Heart left ventricle (tissue), 16 donors: ENCODE measurements around the gene CACNA2D1. TPM values are rescaled to one million over a fixed set of nuclear protein-coding genes. Genes with fewer than 3 reads are reported as not detected.

Source experiments
- ATAC-seq, 4 donors: fragments of 200-7000 bp; cut with Tn5 transposase; one replicate each; pipeline ENCODE4 v1.9.1; 2020 to 2022; ENCODE audit warnings: moderate library complexity in 4 of 4, mild to moderate bottlenecking in 3 of 4, moderate number of reproducible peaks in 1 of 4
- DNase-seq, 5 donors: peaks; one replicate each; pipeline ENCODE4 v3.0.0-alpha.2; 2020
- H3K27ac ChIP-seq, 12 donors: fragments of 200-600 bp; sonication (generic) in 4 of 12; one replicate each; pipeline versions ENCODE4 v1.5.0 to v1.8.0; 2016 to 2022; ENCODE audit warnings: mild to moderate bottlenecking in 2 of 12
- H3K27me3 ChIP-seq, 9 donors: fragments of 200-600 bp; sonication (generic) in 2 of 9; one replicate each; pipeline versions ENCODE4 v1.5.1 to v1.8.0; 2016 to 2022; ENCODE audit warnings: mild to moderate bottlenecking in 3 of 9
- H3K36me3 ChIP-seq, 9 donors: fragments of 200-600 bp; sonication (generic) in 2 of 9; one replicate each; pipeline versions ENCODE4 v1.5.0 to v1.8.0; 2018 to 2022; ENCODE audit warnings: mild to moderate bottlenecking in 2 of 9
- H3K4me1 ChIP-seq, 12 donors: fragments of 200-600 bp; sonication (generic) in 4 of 12; one replicate each; pipeline versions ENCODE4 v1.5.0 to v1.8.0; 2016 to 2022; ENCODE audit warnings: mild to moderate bottlenecking in 3 of 12
- H3K4me3 ChIP-seq, 12 donors: fragments of 200-600 bp; sonication (generic) in 4 of 12; one replicate each; pipeline versions ENCODE4 v1.5.0 to v1.8.0; 2017 to 2022; ENCODE audit warnings: mild to moderate bottlenecking in 9 of 12, moderate library complexity in 4 of 12
- H3K9me3 ChIP-seq, 12 donors: fragments of 200-600 bp; sonication (generic) in 4 of 12; one replicate each; pipeline versions ENCODE4 v1.5.0 to v1.8.0; 2016 to 2022; ENCODE audit warnings: mild to moderate bottlenecking in 1 of 12
- POLR2A ChIP-seq, 2 donors: fragments of 450-650 bp; IDR thresholded peaks; one replicate each; pipeline ENCODE4 v1.6.1; 2017; ENCODE audit warnings: antibody characterized with exemption in 2 of 2, mild to moderate bottlenecking in 2 of 2, moderate library complexity in 2 of 2
- WGBS, 4 donors: extraction: QIAGEN DNeasy Blood & Tissue Kit in 2 of 4; methylation state at CpG; one replicate each; pipeline versions ENCODE4 v1.1.5 to v1.1.7; 2013 to 2018; 5-methylcytosine and 5-hydroxymethylcytosine counted together
- intact Hi-C, 10 donors: fragments of 100-400 bp; cut with DNase I; formaldehyde crosslinking; loops; one replicate each; pipeline versions ENCODE4 v1.11.1 to v1.14.2; 2022
- polyA plus RNA-seq, 2 donors: library from polyadenylated mRNA; stranded (reverse); fragments of 200-250 nt; gene quantifications; one replicate each; pipeline ENCODE4 v1.2.3, GENCODE V29; 2013
- total RNA-seq, 9 donors: library from RNA; depleted of rRNA in 2 of 9; stranded (reverse); fragments of >200 nt in 2 of 9; fragmentation: NEBNext Ultra II Directional in 3 of 9; extraction: Animal tissue kit (Norgen Biotek cat#: 25700) in 3 of 9; gene quantifications; one replicate each; pipeline versions ENCODE4 v1.1.0 to v1.2.4, GENCODE V29; 2016 to 2023
- TF ChIP-seq, protein P1 (sequence below), 12 donors: fragments of 200-600 bp; sonication (generic) in 4 of 12; IDR thresholded peaks; one replicate each; pipeline versions ENCODE4 v1.5.0 to v1.8.0; 2018 to 2022; ENCODE audit warnings: antibody characterized with exemption in 12 of 12, mild to moderate bottlenecking in 5 of 12
- donor health status: ischemic (EF 13 %, LVEDD 7.1; RV severe dilation, severe dysfunction).
- donor health status: healthy with polysubstance abuse.
- donor health status: DM: no; HTN: yes; CAD: no.
- donor health status: DM: no; HTN: no; CAD: no.
- donor health status: ischemic (EF 25% LVEDD 6.9; RV normal size, moderate dysfunction).
- donor health status: ischemic (EF 25% LVEDD 5.7; RV mildly dilated, moderate dysfunction).
- donor health status: healthy.
- donor health status: DM: yes; HTN: yes; CAD: no.
- donor health status: ischemic (EF 35%, LVEDD 5.7; RV mildly dilated, moderate dysfunction).
- donor health status: nonischemic (EF 11% LVEDD 7.7; RV severe dilation, severe dysfunction).
- donor health status: DM: yes; HTN: yes; CAD: no.
- donor health status: PGD.
- donor health status: ischemic (EF 29% LVEDD 5.4; RV normal size, mild dysfunction).
- donor health status: nonischemic (EF 23%, LVEDD 6.1; RV moderate dilation, normal function).

The CACNA2D1 gene
- total and polyA plus RNA-seq, 11 donors = 13.5 to 122 (median 55.5) TPM

DNA sequence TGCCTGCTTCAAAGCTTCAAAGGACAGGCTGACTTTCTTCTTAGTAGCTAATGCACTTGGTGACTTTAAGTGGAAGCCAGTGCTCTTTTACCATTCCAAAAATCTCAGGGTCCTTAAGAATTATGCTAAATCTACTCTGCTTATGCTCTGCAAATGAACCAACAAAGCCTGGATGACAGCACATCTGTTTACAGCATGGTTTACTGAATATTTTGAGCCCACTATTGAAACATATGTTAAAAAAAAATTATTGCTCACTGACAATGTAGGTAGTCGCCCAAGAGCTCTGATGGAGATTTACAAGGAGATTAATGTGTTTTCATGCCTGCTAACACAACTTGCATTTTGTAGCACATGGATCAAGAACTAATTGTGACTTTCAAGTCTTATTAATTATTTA is 415.5 kb downstream of the CACNA2D1 start:
- no peak for DNase-seq
- intact Hi-C loops = loop anchor here in 1 of 10 donors (10.0 kb wide), 1 partner anchor 543 kb away; no protein-coding TSS in a partner anchor
- Histone ChIP-seq H3K4me3 (no peak overlapping the region), H3K27ac (no peak overlapping the region), H3K9me3 (no peaks in the 10 kb centered on the region), H3K27me3 (no peaks in the 10 kb centered on the region), H3K4me1 (peaks cover 0 to 4% (median 0%) of the 10 kb centered on the region in 12 donors), H3K36me3 (peaks cover 0 to 5% (median 0%) of the 10 kb centered on the region in 9 donors)
- no peak for TF ChIP-seq POLR2A (IDR thresholded peaks at IDR 0.05)
- TF ChIP-seq, protein P1, sequence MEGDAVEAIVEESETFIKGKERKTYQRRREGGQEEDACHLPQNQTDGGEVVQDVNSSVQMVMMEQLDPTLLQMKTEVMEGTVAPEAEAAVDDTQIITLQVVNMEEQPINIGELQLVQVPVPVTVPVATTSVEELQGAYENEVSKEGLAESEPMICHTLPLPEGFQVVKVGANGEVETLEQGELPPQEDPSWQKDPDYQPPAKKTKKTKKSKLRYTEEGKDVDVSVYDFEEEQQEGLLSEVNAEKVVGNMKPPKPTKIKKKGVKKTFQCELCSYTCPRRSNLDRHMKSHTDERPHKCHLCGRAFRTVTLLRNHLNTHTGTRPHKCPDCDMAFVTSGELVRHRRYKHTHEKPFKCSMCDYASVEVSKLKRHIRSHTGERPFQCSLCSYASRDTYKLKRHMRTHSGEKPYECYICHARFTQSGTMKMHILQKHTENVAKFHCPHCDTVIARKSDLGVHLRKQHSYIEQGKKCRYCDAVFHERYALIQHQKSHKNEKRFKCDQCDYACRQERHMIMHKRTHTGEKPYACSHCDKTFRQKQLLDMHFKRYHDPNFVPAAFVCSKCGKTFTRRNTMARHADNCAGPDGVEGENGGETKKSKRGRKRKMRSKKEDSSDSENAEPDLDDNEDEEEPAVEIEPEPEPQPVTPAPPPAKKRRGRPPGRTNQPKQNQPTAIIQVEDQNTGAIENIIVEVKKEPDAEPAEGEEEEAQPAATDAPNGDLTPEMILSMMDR (IDR thresholded peaks at IDR 0.05) = no peak
- ATAC-seq = no peak
- WGBS, 4 donors = 81 to 96% (median 92%) methylated on average over 1 of the region's 1 CpG

DNA sequence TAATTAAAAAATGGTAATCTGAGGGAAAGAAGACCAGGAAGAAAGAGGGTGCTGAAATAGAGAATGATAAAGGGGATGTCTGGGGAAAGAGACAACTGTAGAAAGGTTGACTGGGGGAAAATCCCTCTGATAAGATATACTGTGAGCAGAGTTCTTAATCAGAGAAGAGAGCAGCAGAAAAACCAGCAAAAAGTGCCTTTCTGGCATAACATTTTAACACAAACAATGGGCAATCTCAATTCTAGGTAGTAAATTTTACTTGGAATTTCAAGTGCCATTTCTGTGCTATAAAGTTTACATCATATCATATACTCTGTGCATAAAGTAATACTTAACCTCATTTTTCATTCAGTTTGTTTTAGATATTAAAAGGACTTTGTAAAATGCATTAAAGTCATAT is 421.9 kb downstream of the CACNA2D1 start:
- Histone ChIP-seq H3K9me3 (no peaks in the 10 kb centered on the region), H3K27ac (no peak overlapping the region), H3K27me3 (no peaks in the 10 kb centered on the region), H3K36me3 (no peaks in the 10 kb centered on the region), H3K4me3 (no peak overlapping the region), H3K4me1 (peaks cover 0 to 28% (median 2%) of the 10 kb centered on the region in 12 donors)
- DNase-seq (no peak), ATAC-seq (no peak)
- intact Hi-C loops = loop anchor here in 2 of 10 donors (5.0 to 10.0 kb wide), 2 partner anchors 519 to 537 kb away; no protein-coding TSS in a partner anchor
- no peak for TF ChIP-seq POLR2A (IDR thresholded peaks at IDR 0.05)
- TF ChIP-seq, protein P1 (IDR thresholded peaks at IDR 0.05) = no peak

DNA sequence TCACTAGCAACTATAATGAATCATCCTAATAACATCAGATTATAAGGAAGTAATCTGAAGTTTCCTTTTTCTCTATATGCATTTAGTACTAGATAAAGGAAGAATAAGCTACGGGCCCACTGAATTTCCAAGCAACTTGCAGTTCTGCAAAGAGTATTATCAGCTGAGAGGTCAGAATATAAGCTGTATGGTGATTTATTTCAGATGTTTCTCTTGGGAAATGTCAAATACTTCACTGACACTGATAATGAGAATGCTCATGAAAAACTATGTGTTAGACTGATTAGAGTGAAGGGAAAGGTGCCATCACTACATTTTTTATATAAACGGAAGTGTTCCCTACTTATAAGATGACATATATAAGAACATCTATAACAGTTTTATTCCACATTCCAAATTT is 422.5 kb downstream of the CACNA2D1 start:
- intact Hi-C loops = loop anchor here in 2 of 10 donors (5.0 to 10.0 kb wide), 2 partner anchors 519 to 536 kb away; no protein-coding TSS in a partner anchor
- no peak for ATAC-seq
- no peak overlapping the region for H3K27ac ChIP-seq

More for the DNA sequence above, 422.5 kb downstream of the CACNA2D1 start:
- TF ChIP-seq POLR2A (IDR thresholded peaks at IDR 0.05) = no peak
- TF ChIP-seq, protein P1 (IDR thresholded peaks at IDR 0.05) = no peak
- DNase-seq = no peak
- H3K9me3 ChIP-seq = no peaks in the 10 kb centered on the region
- H3K27me3 ChIP-seq = no peaks in the 10 kb centered on the region
- 28 to 41% (median 33%) methylated on average over 2 of the region's 2 CpGs for WGBS, 4 donors
- H3K36me3 ChIP-seq = no peaks in the 10 kb centered on the region
- H3K4me3 ChIP-seq = no peak overlapping the region
- peaks cover 0 to 28% (median 2%) of the 10 kb centered on the region in 12 donors for H3K4me1 ChIP-seq
